Ishikawa (cell line): ENCODE data around the gene TRIM9.

Source experiments
- CEBPB ChIP-seq: IDR thresholded peaks from 2 replicates; pipeline ENCODE4 v1.6.1; 2012
- CREB1 ChIP-seq: IDR thresholded peaks from 2 replicates; pipeline ENCODE4 v1.6.1; 2012; ENCODE audit warnings: low read depth
- EGR1 ChIP-seq: IDR thresholded peaks from 2 replicates; pipeline ENCODE4 v1.6.1; 2012
- EP300 ChIP-seq: IDR thresholded peaks from 2 replicates; pipeline ENCODE4 v1.6.1; 2012; ENCODE audit warnings: borderline replicate concordance
- FOXM1 ChIP-seq: IDR thresholded peaks from 2 replicates; pipeline ENCODE4 v1.6.1; 2012; ENCODE audit warnings: low read depth, borderline replicate concordance
- NFIC ChIP-seq: IDR thresholded peaks from 2 replicates; pipeline ENCODE4 v1.6.1; 2012
- RAD21 ChIP-seq: IDR thresholded peaks from 2 replicates; pipeline ENCODE4 v1.6.1; 2012; ENCODE audit warnings: low read depth
- TAF1 ChIP-seq: IDR thresholded peaks from 2 replicates; pipeline ENCODE4 v1.6.1; 2012; ENCODE audit warnings: low read depth, mild to moderate bottlenecking
- TCF12 ChIP-seq: IDR thresholded peaks from 2 replicates; pipeline ENCODE4 v1.6.1; 2012; ENCODE audit warnings: low read depth
- TEAD4 ChIP-seq: IDR thresholded peaks from 2 replicates; pipeline ENCODE4 v1.6.1; 2012
- YY1 ChIP-seq: IDR thresholded peaks from 2 replicates; pipeline ENCODE4 v1.6.1; 2012; ENCODE audit warnings: low read depth
- ZBTB7A ChIP-seq: IDR thresholded peaks from 2 replicates; pipeline ENCODE4 v1.6.1; 2012; ENCODE audit warnings: low read depth
- TF ChIP-seq, protein P1 (sequence below): IDR thresholded peaks from 2 replicates; pipeline ENCODE4 v1.6.1; 2012; ENCODE audit warnings: low read depth, mild to moderate bottlenecking
- TF ChIP-seq, protein P2 (sequence below): IDR thresholded peaks from 2 replicates; pipeline ENCODE4 v1.6.1; 2012
- TF ChIP-seq, protein P3 (sequence below): IDR thresholded peaks from 2 replicates; pipeline ENCODE4 v1.6.1; 2012

TRIM9 gene

DNA sequence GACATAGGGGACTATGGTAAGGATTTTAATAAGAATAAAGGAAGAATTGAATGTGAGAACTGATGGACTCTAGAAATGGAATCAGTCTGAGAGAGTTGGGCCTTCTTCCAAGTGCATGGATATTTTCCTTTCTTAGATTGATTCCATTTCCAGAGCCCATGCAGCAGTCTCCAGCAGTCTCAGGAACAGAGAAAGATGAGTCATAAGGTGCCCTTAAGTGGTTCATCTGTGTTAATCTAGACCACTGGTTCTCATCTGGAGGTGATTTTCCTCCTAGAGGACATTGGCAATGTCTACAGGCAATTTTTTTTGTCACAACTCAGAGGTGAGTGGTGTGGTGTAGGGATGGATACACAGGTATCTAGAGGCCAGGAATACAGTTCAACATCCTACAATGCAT is 25.9 kb downstream of the TRIM9 start:
- TF ChIP-seq TAF1 (no peak), TEAD4 (no peak), CREB1 (no peak), NFIC (no peak), EGR1 (no peak)
- TF ChIP-seq, protein P1, sequence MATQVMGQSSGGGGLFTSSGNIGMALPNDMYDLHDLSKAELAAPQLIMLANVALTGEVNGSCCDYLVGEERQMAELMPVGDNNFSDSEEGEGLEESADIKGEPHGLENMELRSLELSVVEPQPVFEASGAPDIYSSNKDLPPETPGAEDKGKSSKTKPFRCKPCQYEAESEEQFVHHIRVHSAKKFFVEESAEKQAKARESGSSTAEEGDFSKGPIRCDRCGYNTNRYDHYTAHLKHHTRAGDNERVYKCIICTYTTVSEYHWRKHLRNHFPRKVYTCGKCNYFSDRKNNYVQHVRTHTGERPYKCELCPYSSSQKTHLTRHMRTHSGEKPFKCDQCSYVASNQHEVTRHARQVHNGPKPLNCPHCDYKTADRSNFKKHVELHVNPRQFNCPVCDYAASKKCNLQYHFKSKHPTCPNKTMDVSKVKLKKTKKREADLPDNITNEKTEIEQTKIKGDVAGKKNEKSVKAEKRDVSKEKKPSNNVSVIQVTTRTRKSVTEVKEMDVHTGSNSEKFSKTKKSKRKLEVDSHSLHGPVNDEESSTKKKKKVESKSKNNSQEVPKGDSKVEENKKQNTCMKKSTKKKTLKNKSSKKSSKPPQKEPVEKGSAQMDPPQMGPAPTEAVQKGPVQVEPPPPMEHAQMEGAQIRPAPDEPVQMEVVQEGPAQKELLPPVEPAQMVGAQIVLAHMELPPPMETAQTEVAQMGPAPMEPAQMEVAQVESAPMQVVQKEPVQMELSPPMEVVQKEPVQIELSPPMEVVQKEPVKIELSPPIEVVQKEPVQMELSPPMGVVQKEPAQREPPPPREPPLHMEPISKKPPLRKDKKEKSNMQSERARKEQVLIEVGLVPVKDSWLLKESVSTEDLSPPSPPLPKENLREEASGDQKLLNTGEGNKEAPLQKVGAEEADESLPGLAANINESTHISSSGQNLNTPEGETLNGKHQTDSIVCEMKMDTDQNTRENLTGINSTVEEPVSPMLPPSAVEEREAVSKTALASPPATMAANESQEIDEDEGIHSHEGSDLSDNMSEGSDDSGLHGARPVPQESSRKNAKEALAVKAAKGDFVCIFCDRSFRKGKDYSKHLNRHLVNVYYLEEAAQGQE = no peak
- TF ChIP-seq, protein P2, sequence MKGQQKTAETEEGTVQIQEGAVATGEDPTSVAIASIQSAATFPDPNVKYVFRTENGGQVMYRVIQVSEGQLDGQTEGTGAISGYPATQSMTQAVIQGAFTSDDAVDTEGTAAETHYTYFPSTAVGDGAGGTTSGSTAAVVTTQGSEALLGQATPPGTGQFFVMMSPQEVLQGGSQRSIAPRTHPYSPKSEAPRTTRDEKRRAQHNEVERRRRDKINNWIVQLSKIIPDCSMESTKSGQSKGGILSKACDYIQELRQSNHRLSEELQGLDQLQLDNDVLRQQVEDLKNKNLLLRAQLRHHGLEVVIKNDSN = no peak

DNA sequence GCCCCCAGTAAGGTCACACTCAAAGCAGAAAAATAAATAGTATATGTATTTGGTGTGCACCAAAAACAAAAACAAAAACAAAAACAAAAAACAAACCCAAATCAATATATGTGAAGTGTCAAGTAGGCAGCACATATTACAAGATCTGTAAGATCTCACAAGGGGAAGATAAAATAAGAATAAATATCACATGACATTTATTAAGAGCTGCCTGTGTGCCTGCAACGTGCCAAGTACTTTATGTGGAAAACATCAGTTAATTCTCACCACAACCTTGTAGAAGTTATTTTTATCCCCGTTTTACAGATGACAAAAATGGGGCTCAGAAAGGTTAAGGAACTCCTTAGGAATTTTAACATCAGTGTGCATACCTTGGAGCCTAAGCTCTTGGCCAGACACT is 26.6 kb downstream of the TRIM9 start:
- TF ChIP-seq NFIC = no peak
- TF ChIP-seq, protein P3, sequence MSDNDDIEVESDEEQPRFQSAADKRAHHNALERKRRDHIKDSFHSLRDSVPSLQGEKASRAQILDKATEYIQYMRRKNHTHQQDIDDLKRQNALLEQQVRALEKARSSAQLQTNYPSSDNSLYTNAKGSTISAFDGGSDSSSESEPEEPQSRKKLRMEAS = no peak
- TF ChIP-seq ZBTB7A = no peak
- TF ChIP-seq, protein P2 = no peak
- TF ChIP-seq EP300 = no peak
- no peak for TF ChIP-seq EGR1
- TF ChIP-seq CREB1 = no peak
- TF ChIP-seq YY1 = no peak
- TF ChIP-seq FOXM1 = no peak
- TF ChIP-seq TEAD4 = no peak
- TF ChIP-seq TAF1 = no peak
- TF ChIP-seq TCF12 = no peak
- TF ChIP-seq CEBPB = no peak
- TF ChIP-seq, protein P1 = no peak
- TF ChIP-seq RAD21 = no peak

DNA sequence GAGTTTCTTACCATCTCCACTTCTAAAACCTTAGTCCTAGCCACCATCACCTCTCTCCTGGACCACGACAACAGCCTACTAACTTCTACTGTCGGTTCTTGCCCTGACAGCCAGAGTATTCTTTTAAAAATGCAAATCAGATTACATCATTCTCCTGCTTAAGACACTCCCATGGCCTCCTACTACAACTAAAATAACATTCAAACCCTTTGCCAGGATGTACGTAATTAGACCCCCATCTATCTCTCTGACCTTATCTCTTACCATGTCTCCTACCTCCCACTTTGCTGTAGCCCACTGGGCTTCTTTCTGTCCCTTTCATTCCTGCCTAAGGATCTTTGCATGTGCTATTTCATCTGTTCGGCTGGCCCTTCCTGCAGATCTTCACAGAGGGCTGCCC is 27.6 kb downstream of the TRIM9 start:
- TF ChIP-seq TEAD4 = no peak
- TF ChIP-seq EGR1 = no peak
- no peak for TF ChIP-seq CEBPB
- TF ChIP-seq, protein P3 = no peak
- TF ChIP-seq, protein P1 = no peak
- TF ChIP-seq NFIC = no peak
- TF ChIP-seq RAD21 = no peak
- TF ChIP-seq TAF1 = no peak
- TF ChIP-seq YY1 = no peak

DNA sequence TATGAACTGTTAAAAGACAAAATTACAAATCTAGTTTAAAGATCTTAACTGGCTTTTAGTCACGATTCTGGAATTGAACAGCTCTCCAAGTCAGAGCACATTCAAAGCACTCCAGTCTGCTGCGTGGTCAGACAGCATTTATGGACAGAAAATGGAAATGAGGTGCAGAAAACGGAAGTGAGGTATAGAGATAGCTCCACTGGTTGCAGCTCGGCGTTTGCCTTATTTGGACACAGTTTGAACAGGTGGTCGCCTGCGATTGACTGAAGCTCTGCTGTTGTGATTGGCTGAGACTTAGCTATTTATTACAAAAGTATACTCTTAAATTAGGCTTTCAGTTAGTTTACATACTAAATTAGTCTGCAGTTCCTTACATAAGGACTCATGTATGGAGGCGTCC is 28.3 kb downstream of the TRIM9 start:
- TF ChIP-seq YY1 (no peak), TEAD4 (no peak), CEBPB (no peak), FOXM1 (no peak), RAD21 (no peak), EGR1 (no peak)
- TF ChIP-seq, protein P1 = no peak
- TF ChIP-seq, protein P2 = no peak
